Stimulated activated CD8-positive, alpha-beta memory T cell treated with anti-CD3 and anti-CD28 coated beads, Interleukin-15, amount 100 ng/mL, for 48 hours (primary cell): ENCODE data around the gene CELA2B.
"Not testable (repeated sequence)": the region's sequence is repeated elsewhere in the genome, so short reads cannot be mapped to it uniquely, and the experiment has no call there.

Experiments
- DNase-seq, 2 donors: peaks; one replicate each; pipeline ENCODE4 v3.0.0-alpha.2; 2020; ENCODE audit warnings: low read depth in 2 of 2

The CELA2B gene

GRCh38 chr1:15475752-15476314, at the start of gene CELA2B:
CELA2B (plus strand) TSS chr1:15476104; CDS start chr1:15476126, 22 bp downstream.
- no peak for DNase-seq

- no peak for DNase-seq
Measured at GRCh38 chr1:15426492-15427279, 49.2 kb upstream of the CELA2B start.

- DNase-seq: no peak
Measured at GRCh38 chr1:15427280-15427666, 48.6 kb upstream of the CELA2B start.

- not testable (repeated sequence) for DNase-seq
Measured at GRCh38 chr1:15428252-15428651, 47.7 kb upstream of the CELA2B start.

GRCh38 chr1:15428815-15429435, 47.0 kb upstream of the CELA2B start:
- DNase-seq: no peak

- no peak for DNase-seq
Measured at GRCh38 chr1:15429701-15430149, 46.2 kb upstream of the CELA2B start.

- DNase-seq: peak in 1 of 2 donors; percentile 32
Measured at GRCh38 chr1:15430787-15431570, 44.9 kb upstream of the CELA2B start.

GRCh38 chr1:15431571-15431948, 44.3 kb upstream of the CELA2B start:
- DNase-seq: no peak

GRCh38 chr1:15432324-15432723, 43.6 kb upstream of the CELA2B start:
- DNase-seq: no peak

- DNase-seq: no peak
Measured at GRCh38 chr1:15433471-15433870, 42.4 kb upstream of the CELA2B start.

- not testable (repeated sequence) for DNase-seq
Measured at GRCh38 chr1:15434739-15435138, 41.2 kb upstream of the CELA2B start.

- DNase-seq: no peak
Measured at GRCh38 chr1:15435239-15436077, 40.4 kb upstream of the CELA2B start.

- DNase-seq: no peak
Measured at GRCh38 chr1:15436881-15437442, 38.9 kb upstream of the CELA2B start.

GRCh38 chr1:15439325-15439724, 36.6 kb upstream of the CELA2B start:
- DNase-seq: no peak

GRCh38 chr1:15440357-15440756, 35.5 kb upstream of the CELA2B start:
- no peak for DNase-seq

- DNase-seq: no peak
Measured at GRCh38 chr1:15441247-15441646, 34.7 kb upstream of the CELA2B start.

GRCh38 chr1:15442119-15442518, 33.8 kb upstream of the CELA2B start:
- DNase-seq: no peak

- no peak for DNase-seq
Measured at GRCh38 chr1:15442759-15443158, 33.1 kb upstream of the CELA2B start.

GRCh38 chr1:15443281-15443680, 32.6 kb upstream of the CELA2B start:
- DNase-seq: no peak

GRCh38 chr1:15444468-15445389, 31.2 kb upstream of the CELA2B start:
- DNase-seq: no peak
